ENCODE results near the gene CHRM5.

CHRM5 gene

GRCh38 chr15:33968224-33968623 is at the start of gene CHRM5:
CHRM5 (plus strand) TSS chr15:33968497; CDS start chr15:34062718, 94,221 bp downstream.
- DNase-seq: no peak

GRCh38 chr15:33923446-33923845 is 44.9 kb upstream of the CHRM5 start:
- DNase-seq: no peak

- DNase-seq: no peak
These were observed 42.0 kb upstream of the CHRM5 start for GRCh38 chr15:33926260-33926659.

DNA sequence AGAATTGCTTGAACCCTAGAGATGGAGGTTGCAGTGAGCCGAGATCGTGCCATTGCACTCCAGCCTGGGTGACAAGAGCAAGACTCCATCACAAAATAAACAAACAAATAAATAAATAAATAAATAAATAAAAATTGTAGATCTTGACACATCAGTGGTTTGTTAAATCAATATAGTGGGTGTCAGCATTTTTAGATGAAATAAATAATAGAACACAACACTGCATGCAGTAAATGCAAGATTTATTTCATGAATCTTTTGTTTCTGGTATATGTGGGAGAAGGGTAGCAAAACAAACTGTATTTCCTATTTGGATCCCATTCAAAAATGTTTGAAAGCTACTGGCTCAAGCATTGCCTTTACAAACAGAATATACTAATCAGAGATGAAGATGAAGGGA is 35.6 kb upstream of the CHRM5 start:
- DNase-seq: no peak

DNA sequence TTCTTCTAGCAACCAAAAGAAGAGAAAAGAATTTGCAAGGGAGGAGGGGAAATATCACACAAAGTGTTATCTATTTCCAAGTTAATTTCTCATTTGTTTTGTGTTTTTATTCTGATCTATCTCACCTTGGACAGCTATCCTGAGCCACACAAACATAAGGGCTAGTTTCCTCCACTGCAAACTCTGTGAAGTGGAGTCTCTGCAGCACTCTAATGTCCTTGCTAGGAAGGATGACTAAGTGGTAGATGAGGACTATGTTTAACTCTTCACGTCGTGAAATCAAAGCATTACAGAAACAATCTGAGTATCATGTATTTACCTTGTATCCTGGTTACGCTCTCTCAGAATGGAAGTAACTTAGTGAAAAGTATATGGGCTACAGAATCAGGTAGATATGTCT is 33.9 kb upstream of the CHRM5 start:
- no peak for DNase-seq

GRCh38 chr15:33934921-33935320 is 33.4 kb upstream of the CHRM5 start:
- no peak for DNase-seq

- DNase-seq: no peak
These were observed 26.8 kb upstream of the CHRM5 start for GRCh38 chr15:33941279-33942063.

DNA sequence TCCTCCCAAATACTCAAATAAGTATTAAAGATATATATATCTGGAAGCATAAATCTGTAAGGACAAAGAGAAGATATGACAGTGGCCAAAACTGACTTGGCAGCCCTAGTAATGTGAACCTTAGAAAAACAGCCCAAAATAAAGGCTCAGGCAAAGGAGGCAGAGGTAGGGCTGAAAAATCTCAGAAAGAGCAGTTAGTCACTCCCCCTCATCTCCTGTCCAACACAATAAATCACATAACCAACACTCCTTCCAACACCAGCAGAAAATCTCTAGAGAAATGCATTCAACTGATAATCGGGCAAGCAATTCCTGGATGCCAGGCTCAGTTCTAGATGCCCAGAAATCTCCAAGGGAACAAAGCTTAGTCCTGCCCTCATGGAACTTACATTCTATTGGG is 22.1 kb upstream of the CHRM5 start:
- no peak for DNase-seq

- DNase-seq: peak; percentile 85
These were observed 12.4 kb upstream of the CHRM5 start for GRCh38 chr15:33955945-33956344.

- DNase-seq: peak; percentile 91
These were observed 11.9 kb upstream of the CHRM5 start for GRCh38 chr15:33956397-33956796.

DNA sequence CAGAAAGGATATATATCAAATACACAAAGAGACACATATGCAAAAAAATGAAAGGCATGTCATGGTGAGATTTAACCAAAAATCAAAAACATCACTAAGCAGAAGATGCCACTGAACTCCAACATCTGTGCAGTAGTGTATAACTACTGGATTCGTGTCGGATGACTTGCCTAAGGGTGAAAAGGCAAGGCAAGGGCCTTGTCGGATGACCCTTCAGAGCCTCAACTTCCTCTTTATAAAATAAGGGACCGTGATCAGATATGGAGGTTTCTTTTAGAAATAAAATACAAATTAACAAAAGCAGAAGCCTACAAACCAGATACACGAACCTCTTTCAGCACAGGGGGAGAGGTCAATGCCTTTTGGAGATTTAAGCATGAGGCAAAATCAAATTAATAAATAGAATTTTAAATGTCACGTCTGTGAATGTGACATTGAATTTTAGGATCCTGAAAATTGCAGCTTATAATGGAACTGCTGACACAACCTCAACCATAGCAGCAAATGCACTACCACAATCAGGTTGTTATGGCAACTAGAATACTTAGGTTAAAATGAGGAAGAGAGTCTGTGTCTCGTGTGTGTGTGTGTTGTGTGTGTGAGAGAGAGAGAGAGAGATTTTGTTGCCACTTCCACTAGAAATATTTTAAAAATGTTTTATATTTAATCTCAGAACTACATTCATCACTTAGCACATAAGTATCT is 8.3 kb upstream of the CHRM5 start:
- DNase-seq: peak; percentile 84

DNA sequence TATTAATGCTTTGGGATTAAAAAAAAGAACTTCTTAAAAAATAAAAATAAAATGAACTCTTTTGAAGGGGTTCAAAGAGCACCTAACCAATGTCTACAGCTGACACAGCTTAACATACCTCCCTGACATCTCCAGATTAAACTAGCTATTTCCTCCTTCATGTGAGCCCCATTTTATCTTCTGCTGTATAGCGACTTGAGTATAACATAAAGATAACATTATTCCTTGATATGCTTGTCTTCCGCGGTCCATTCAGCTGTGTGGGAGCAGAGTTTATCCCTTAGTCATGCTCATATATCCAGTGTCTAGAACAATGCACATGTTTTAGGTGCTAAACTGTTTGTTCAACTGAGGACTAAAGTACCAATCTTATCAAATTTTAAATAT is 7.8 kb upstream of the CHRM5 start:
- DNase-seq: peak; percentile 68

GRCh38 chr15:33963831-33964664 is 4.2 kb upstream of the CHRM5 start:
- peak; percentile 76 for DNase-seq

DNA sequence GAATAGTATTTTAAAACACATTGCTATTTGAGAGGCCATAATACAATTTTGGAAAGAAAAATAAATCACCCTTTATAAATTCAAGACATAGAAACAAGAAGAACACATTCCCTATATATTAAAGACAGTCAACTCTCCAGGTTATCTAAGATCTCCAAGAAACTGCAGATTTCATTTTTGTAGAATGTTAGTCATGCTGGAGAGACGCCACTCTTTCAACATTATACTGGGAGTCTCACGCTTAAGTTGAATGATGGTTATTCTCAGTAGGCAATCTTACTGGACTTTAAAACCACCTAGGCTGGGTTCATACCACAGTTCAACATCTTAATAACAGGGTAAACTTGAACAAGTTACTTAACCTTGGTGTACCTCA is 3.6 kb upstream of the CHRM5 start:
- no peak for DNase-seq

DNA sequence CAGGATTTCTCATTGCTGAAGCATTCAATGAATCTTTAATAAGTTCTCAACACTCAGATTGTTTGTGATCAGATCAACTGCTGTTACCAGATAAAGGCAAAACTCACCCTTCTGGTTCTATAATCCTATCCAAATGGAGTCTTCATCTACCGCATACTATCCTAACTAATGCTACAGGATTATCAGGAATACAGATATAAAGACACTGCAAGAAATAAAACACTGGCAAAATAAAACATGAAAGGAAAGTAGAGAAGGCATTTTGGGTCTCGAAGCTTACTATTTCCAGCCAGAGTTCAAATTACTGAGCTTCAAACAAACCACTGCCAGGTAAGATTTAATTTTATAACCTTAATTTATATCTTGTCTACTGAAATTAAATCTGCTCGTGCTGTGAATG is 524 bp downstream of the CHRM5 start:
- no peak for DNase-seq

DNA sequence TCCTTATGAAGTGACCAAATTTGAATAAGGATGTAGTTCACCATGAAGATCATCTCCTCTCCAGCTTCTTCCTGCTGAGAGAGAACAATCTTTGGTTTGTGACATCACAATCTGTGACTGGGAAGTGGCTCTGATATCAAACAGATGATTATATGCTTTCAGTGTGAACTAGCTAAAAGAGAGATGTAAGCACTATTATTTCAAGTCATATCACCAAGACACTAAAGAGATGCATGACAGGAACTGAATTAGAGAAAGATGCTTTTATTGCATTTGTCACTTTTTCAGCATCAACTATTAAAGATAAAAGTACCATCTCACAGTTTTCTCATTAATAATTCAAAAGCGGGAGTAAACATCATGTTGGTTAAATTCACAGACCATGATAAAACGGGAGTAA is 3.5 kb downstream of the CHRM5 start:
- DNase-seq: no peak

DNA sequence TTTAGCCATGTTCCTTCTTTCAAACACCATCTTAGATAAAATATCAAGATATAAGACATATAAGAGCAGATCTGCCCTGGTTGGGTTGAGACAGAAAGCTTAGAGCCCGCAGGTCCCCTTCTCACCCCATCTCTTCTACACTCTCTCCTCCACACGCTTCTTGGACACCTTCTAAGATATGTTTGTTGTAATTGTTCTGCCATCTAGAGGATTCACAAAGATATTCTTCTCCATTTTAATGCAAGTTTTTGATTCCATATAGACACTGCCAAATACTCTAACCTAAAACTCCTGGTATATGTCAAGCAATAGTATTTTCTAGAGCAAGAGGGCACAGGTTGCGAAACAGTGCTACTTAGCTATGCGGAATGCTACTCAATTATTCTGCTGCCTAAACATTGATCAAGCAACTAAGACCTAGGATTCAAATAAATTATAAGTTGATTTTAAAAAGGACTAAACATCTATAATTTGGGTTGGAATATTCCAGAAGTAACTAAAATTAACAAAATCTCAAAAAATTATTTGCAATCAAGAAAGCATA is 6.8 kb downstream of the CHRM5 start:
- DNase-seq: peak; percentile 44

DNA sequence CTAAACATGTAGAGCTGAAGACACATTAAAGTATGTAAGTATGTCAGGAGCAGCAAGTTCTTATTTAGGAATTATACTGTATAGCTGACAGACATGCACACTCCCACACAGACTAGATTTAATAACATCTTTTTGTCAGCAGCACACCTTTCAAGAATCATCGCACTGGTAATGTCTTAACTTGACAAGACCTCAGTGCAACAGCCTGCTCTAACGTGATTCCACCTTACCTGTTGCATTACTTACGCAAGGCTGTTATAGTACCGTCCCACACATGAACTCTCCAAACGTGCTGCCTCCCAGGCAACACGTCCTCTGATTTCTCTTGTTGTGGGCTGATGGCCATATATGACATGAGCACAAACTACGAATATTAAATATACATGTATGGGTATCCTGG is 11.9 kb downstream of the CHRM5 start:
- DNase-seq: no peak

- no peak for DNase-seq
These were observed 14.2 kb downstream of the CHRM5 start for GRCh38 chr15:33982516-33982915.

GRCh38 chr15:33985287-33985686 is 17.0 kb downstream of the CHRM5 start:
- no peak for DNase-seq

- no peak for DNase-seq
These were observed 17.5 kb downstream of the CHRM5 start for GRCh38 chr15:33985751-33986150.

GRCh38 chr15:33987444-33987843 is 19.1 kb downstream of the CHRM5 start:
- no peak for DNase-seq

DNA sequence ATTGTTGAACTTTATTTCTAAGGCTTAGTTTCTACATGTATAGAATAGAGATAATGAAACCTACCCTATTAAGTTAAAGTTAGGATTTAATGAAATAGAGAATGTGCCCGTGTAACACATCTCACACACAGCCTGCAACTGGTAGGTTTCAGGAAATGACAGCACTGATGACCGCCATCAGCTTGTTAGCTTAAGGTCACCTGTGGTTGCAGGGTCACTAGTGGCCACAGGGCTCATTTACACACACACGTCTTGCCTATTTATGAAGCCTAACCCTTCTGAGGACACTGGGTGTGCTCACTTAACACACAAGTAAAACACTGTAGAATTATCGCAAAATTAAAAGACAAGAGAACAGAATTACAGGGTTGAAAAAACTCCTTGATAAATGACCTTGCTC is 20.1 kb downstream of the CHRM5 start:
- DNase-seq: no peak

All from hematopoietic multipotent progenitor cell treated with erythropoietin and hydrocortisone succinate and interleukin-3 and kit ligand, for 4 days (in vitro differentiated cells).